OCI-LY3 (cell line): ENCODE measurements around the gene AURKA.
"Not testable (repeated sequence)": the region's sequence is repeated elsewhere in the genome, so short reads cannot be mapped to it uniquely, and the experiment has no call there.

Experiments used
- H2AFZ ChIP-seq: fragments of 200-600, 300-600 bp; shearing (Covaris generic); 2 replicates; pipeline ENCODE4 v1.6.0; 2014; ENCODE audit warnings: antibody characterized with exemption, low read depth, low read length
- H3K27ac ChIP-seq: fragments of 200-600, 300-600 bp; sonication (generic); 2 replicates; pipeline ENCODE4 v1.5.1; 2014; ENCODE audit warnings: mild to moderate bottlenecking, low read length, moderate library complexity, mixed read lengths
- H3K27me3 ChIP-seq: fragments of 200-600, 300-600 bp; sonication (generic); 2 replicates; pipeline ENCODE4 v1.6.1; 2014; ENCODE audit warnings: low read depth, low read length, mixed read lengths
- H3K36me3 ChIP-seq: fragments of 200-600, 300-600 bp; sonication (generic); replicated peaks from 2 replicates; pipeline ENCODE3; 2014; ENCODE audit warnings: low read depth, low read length, mixed read lengths
- H3K4me1 ChIP-seq: fragments of 300-600, 200-600 bp; sonication (generic); 2 replicates; pipeline ENCODE4 v1.6.1; 2014; ENCODE audit warnings: low read length, mixed read lengths
- H3K4me2 ChIP-seq: fragments of 200-600, 300-600 bp; sonication (generic); 2 replicates; pipeline ENCODE4 v1.6.1; 2014; ENCODE audit warnings: low read length, mixed read lengths
- H3K4me3 ChIP-seq: fragments of 300-600, 200-600 bp; sonication (generic); 2 replicates; pipeline ENCODE4 v1.5.1; 2014; ENCODE audit warnings: antibody characterized with exemption, mild to moderate bottlenecking, low read length, moderate library complexity
- H3K79me2 ChIP-seq: fragments of 300-600, 200-600 bp; shearing (Covaris generic); 2 replicates; pipeline ENCODE4 v1.6.1; 2014; ENCODE audit warnings: mild to moderate bottlenecking, low read length, mixed read lengths
- H3K9ac ChIP-seq: fragments of 300-600, 200-600 bp; shearing (Covaris generic); 2 replicates; pipeline ENCODE4 v1.6.0; 2014; ENCODE audit warnings: mild to moderate bottlenecking, low read length, moderate library complexity
- H3K9me3 ChIP-seq: fragments of 200-600, 300-600 bp; shearing (Covaris generic); 2 replicates; pipeline ENCODE4 v1.6.1; 2014; ENCODE audit warnings: low read length, mixed read lengths; ENCODE audit not compliant: insufficient read depth
- H4K20me1 ChIP-seq: fragments of 200-600, 300-600 bp; sonication (generic); 2 replicates; pipeline ENCODE4 v1.6.1; 2016; ENCODE audit warnings: low read length, mixed read lengths; ENCODE audit not compliant: insufficient read depth
- CTCF ChIP-seq: fragments of 200-600, 300-600 bp; sonication (generic); IDR thresholded peaks from 2 replicates; pipeline ENCODE4 v1.5.1; 2014; ENCODE audit warnings: antibody characterized with exemption, low read length, low read depth
- EZH2phosphoT487 ChIP-seq: fragments of 200-600 bp; shearing (Covaris generic); IDR thresholded peaks from 2 replicates; pipeline ENCODE4 v1.6.1; 2018; ENCODE audit warnings: antibody characterized with exemption, mixed run types, low read depth

Gene AURKA

GRCh38 chr20:56345911-56346310, 46.1 kb downstream of the AURKA start:
- Histone ChIP-seq H3K9ac (no peak overlapping the region), H3K4me2 (no peak overlapping the region), H3K36me3 (no peaks in the 10 kb centered on the region), H3K4me3 (no peak overlapping the region), H3K9me3 (no peaks in the 10 kb centered on the region), H3K27ac (no peak overlapping the region), H2AFZ (no peak overlapping the region), H3K79me2 (no peaks in the 10 kb centered on the region), H3K27me3 (peaks cover 11% of the 10 kb centered on the region), H3K4me1 (peaks cover 3% of the 10 kb centered on the region), H4K20me1 (peaks cover 2% of the 10 kb centered on the region; the same call in 1 of the 2 replicates)
- no peak for TF ChIP-seq CTCF
- no peak for TF ChIP-seq EZH2phosphoT487

- Histone ChIP-seq H4K20me1 (peaks cover 2% of the 10 kb centered on the region; the same call in 1 of the 2 replicates), H3K79me2 (no peaks in the 10 kb centered on the region), H3K36me3 (no peaks in the 10 kb centered on the region), H3K27ac (no peak overlapping the region), H3K4me2 (no peak overlapping the region), H3K4me1 (peaks cover 3% of the 10 kb centered on the region), H3K4me3 (no peak overlapping the region), H3K9ac (no peak overlapping the region), H3K27me3 (peaks cover 11% of the 10 kb centered on the region), H3K9me3 (no peaks in the 10 kb centered on the region), H2AFZ (no peak overlapping the region)
- TF ChIP-seq CTCF = peak; percentile 43
- TF ChIP-seq EZH2phosphoT487 = no peak
Observed at GRCh38 chr20:56343861-56344381, 48.1 kb downstream of the AURKA start.

GRCh38 chr20:56342783-56343182, 49.2 kb downstream of the AURKA start:
- Histone ChIP-seq H3K79me2 (no peaks in the 10 kb centered on the region), H3K4me3 (no peak overlapping the region), H2AFZ (no peak overlapping the region), H3K27me3 (peaks cover 11% of the 10 kb centered on the region), H3K4me1 (no peaks in the 10 kb centered on the region), H3K9me3 (no peaks in the 10 kb centered on the region), H3K9ac (no peak overlapping the region), H3K36me3 (no peaks in the 10 kb centered on the region), H3K27ac (no peak overlapping the region), H4K20me1 (peaks cover 2% of the 10 kb centered on the region; the same call in 1 of the 2 replicates), H3K4me2 (no peak overlapping the region)
- TF ChIP-seq CTCF (no peak), EZH2phosphoT487 (no peak)

GRCh38 chr20:56336709-56337108, 55.3 kb downstream of the AURKA start:
- H3K4me2 ChIP-seq, H3K9me3 ChIP-seq, H3K4me1 ChIP-seq, H3K36me3 ChIP-seq, H3K4me3 ChIP-seq, H3K9ac ChIP-seq, H2AFZ ChIP-seq, H3K79me2 ChIP-seq, H4K20me1 ChIP-seq, H3K27ac ChIP-seq, H3K27me3 ChIP-seq: not testable (repeated sequence)
